ENCODE data around the gene EIF1. TPM values are rescaled to one million over a fixed set of nuclear protein-coding genes. Genes with fewer than 3 reads are reported as not detected.
"Not testable (repeated sequence)": the region's sequence is repeated elsewhere in the genome, so short reads cannot be mapped to it uniquely, and the experiment has no call there.

EIF1 gene
- total RNA-seq, result 1,000 to 10,000 TPM in 1 of 2 donors, 100 to 1,000 TPM in 1; 883 to 1,102 TPM
- long read RNA-seq, transcript EIF1-203 (4 exons, 2,330 nt), result major isoform, 392 of 408 reads
- long read RNA-seq, partial matches to known transcripts, result 3 of 408 reads
- long read RNA-seq, other reads (novel, unspliced or antisense), result 8 of 408 reads

- ATAC-seq (peak; percentile 89 to 93), DNase-seq (peak; percentile 100)
- intact Hi-C loops (cut with DNase I), result no loop called here
These were observed at the start of gene EIF1 for GRCh38 chr17:41688641-41689496. EIF1 (plus strand) TSS chr17:41688885; CDS start chr17:41689039, 154 bp downstream.

DNA sequence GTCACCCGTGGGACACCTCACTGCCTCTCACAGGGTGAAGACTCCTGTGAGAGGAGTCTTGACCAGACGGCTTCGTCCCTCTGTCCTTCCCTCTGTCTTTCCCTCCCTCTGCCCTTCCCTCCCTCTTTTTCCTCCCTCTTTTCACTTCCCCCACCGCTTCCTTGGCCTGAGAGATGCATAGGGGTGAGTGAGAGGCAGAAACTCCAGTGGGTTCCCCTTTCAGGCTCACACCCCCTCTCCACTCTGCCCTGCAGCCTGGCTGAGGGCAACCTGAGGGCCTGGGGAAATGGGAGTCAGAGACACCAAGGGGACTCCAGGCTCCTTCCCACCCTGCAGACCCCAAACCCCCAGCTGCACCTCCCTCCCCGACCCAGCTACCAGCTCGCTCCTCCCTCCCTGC, 49.7 kb upstream of the EIF1 start:
- intact Hi-C loops (cut with DNase I), result no loop called here
- no peak for ATAC-seq

GRCh38 chr17:41639492-41640473, 48.9 kb upstream of the EIF1 start:
- intact Hi-C loops (cut with DNase I), result no loop called here
- ATAC-seq, result no peak
- DNase-seq, result no peak

More for the DNA sequence above, 49.7 kb upstream of the EIF1 start:
- DNase-seq, result no peak

DNA sequence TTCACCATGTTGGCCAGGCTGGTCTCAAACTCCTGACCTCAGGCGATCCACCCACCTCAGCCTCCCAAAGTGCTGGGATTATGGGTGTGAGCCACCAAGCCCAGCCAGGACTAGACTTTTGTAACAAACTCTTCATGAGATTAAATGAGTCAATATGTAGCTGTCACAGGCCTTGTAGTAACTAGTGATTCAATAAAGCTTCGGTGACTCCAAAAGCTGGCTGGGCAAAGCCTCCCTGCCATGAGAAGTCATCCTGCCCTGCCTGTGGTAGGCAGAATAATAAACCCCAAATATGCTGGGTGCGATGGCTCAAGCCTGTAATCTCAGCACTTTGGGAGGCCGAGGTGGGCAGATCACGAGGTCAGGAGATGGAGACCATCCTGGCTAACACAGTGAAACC, 48.1 kb upstream of the EIF1 start:
- intact Hi-C loops (cut with DNase I); ATAC-seq; DNase-seq: not testable (repeated sequence)

DNA sequence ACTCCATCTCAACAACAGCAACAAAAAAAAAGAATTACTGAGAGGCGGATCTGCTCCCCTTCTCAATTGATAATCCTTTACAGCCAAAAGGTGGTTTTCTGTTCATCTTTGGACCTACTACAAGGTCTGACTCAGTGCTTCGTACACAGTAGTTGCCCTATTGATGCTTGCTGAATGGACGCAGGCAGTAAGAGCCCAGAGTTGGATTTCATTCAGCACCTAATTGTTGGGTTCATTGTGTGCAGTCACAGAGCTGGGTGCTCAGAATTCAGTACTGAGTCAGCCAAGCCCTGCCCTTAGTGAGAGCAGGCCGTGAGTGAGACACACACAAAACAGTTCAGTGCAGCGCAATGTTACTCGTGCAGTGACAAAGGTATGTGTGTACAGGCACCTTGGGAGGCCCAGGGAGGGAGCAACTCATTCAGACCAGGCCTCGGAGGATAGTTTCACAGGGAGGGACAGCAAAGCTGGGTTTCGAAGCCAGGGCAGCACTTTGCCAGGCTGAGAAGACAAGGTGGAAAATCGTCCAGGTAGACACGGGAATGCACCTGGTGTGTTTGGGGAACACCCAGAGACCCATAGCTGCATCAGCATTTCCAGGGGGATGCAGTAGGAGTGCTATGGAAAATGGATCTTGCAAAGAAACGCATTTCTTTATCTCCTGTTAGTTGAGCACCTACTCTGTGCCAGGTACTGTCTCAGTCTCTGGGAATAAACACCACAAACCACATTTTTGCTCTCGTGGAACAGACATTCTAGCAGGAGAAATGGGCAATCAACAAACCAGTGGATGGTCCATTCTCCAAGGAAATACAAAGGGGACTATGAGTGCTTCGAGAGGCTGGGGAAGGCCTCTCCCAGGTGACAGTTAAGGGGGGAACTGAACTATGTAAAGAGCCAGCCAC, 46.2 kb upstream of the EIF1 start:
- intact Hi-C loops (cut with DNase I), result no loop called here
- ATAC-seq (no peak), DNase-seq (no peak)

DNA sequence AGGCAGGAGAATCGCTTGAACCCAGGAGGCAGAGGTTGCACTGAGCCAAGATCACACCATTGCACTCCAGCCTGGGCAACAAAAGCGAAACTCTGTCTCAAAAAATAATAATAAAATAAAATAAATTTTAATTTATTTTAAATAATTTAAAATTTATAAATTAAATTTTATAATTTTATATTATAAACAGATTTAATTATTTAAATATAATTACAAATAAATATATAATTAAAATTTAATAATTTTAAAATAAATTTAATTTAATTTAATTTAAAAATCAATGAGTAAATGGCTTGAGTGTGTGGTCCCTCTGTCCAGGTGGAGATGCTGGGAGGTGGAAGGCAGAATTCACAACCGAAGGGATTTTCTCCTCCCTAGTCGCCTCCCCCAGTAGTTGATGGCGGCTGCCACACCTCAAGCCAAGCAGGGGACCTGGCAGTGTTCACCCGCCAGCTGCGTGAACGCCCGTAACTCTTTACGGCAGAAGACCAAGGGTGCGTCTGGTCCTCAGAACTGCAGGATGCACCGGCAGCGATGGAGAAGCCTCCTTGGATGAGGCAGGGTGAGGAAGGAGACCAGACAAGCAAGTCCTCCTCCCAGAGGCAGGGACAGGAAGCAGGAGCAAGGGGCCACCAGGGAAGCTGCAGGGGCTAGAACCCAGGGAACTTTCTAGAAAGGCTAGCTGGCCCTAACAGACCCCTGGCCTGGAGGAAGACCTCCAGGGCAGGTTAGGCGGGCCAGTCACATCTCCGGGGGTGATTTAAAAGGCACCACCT, 41.5 kb upstream of the EIF1 start:
- ATAC-seq, result no peak
- intact Hi-C loops (cut with DNase I), result loop anchor here (5.0 kb wide), 2 partner anchors 95 to 790 kb away; no protein-coding TSS in a partner anchor
- DNase-seq, result no peak

- DNase-seq (peak; percentile 91), ATAC-seq (peak; percentile 85 to 90)
- intact Hi-C loops (cut with DNase I), result loop anchor here (1.0 to 5.0 kb wide), 4 partner anchors 96 to 791 kb away; no protein-coding TSS in a partner anchor
These were observed 40.7 kb upstream of the EIF1 start for GRCh38 chr17:41647940-41648410.

- peak; percentile 93 to 97 for ATAC-seq
- intact Hi-C loops (cut with DNase I), result loop anchor here (1.0 to 5.0 kb wide), 4 partner anchors 96 to 791 kb away; no protein-coding TSS in a partner anchor
- peak; percentile 87 for DNase-seq
These were observed 40.1 kb upstream of the EIF1 start for GRCh38 chr17:41648411-41649195.

DNA sequence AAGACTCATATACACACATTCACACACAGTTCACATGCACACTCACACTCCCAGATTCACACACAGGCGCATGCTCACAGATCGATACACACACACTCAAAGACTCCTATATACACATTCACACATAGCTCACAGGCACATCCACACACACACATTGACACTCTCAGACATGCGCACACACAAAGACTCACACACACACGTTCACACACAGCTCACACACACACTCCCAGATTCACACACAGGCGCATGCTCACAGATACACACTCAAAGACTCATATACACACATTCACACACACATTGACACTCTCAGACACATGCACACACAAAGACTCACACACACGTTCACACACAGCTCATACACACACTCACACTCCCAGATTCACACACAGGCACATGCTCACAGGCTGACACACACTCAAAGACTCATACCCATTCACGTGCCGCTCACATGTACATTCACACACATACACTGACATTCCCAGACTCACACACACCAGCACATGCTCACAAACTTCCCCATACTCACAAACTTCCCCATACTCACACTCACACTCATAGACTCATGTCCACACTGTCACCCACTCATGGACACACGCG, 38.7 kb upstream of the EIF1 start:
- DNase-seq (no peak), ATAC-seq (no peak)
- intact Hi-C loops (cut with DNase I), result loop anchor here (2.0 to 5.0 kb wide), 3 partner anchors 98 to 793 kb away; no protein-coding TSS in a partner anchor

- intact Hi-C loops (cut with DNase I), result no loop called here
- no peak for DNase-seq
- ATAC-seq, result no peak
These were observed 37.7 kb upstream of the EIF1 start for GRCh38 chr17:41650794-41651624.

- ATAC-seq (peak in 1 of 2 donors; percentile 32), DNase-seq (no peak)
- intact Hi-C loops (cut with DNase I), result no loop called here
These were observed 36.8 kb upstream of the EIF1 start for GRCh38 chr17:41651625-41652460.

DNA sequence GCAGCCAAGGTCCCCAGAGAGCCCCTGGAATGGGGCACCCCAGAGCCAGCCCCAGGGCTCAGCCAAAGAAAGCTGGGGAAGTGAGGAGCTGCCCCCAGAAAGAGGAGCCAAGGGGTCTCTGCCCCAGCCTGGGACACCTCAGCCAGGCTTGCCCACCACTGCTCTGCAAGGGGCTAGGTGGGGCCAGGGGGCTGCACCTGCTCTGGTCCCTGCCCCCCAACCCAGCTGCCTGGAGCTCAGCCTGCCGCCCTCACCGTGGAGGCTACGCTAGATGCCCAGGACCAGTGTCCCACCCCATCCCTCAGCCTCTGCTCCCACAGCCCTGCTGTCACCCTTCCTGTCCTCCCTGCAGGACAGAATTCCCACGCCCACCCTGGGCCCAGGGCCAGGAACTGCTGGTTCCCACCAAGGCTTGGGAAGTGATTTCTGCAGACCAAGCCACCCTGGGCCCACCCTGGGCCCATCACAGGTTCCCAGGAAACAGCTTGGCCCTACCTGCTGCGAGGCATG, 36.2 kb upstream of the EIF1 start:
- no peak for DNase-seq
- ATAC-seq, result no peak
- intact Hi-C loops (cut with DNase I), result no loop called here

DNA sequence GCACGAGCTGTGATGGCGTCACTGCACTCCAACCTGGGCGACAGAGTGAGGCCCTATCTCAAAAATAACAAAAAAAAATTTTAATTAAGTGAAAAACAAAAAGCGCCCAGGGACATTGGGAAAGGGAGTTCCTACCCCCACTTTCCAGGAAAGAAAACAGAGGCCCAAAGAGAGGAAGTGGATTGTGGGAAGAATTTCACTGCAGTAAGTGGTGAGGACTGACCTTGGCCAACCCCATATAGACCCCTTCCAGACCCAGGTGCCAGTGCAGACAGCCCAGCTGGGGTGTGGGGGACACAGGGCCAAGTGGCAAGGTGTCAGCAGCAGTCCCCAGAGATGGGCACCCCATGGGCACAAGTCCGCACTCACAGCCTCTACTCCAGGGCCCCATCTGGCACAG, 35.3 kb upstream of the EIF1 start:
- intact Hi-C loops (cut with DNase I), result no loop called here
- DNase-seq (no peak), ATAC-seq (no peak)

Measured in left cardiac atrium (tissue), 4 donors.